NCI-H446 treated with DMSO at 0.1 percent for 48 hours (cell line): ENCODE measurements around the gene CGB3.
"Not testable (repeated sequence)": the region's sequence is repeated elsewhere in the genome, so short reads cannot be mapped to it uniquely, and the experiment has no call there.

ENCODE experiments used
- DNase-seq: peaks from one replicate; lab custom pipeline; 2025; lab: John Stamatoyannopoulos, UW

Gene CGB3

DNA sequence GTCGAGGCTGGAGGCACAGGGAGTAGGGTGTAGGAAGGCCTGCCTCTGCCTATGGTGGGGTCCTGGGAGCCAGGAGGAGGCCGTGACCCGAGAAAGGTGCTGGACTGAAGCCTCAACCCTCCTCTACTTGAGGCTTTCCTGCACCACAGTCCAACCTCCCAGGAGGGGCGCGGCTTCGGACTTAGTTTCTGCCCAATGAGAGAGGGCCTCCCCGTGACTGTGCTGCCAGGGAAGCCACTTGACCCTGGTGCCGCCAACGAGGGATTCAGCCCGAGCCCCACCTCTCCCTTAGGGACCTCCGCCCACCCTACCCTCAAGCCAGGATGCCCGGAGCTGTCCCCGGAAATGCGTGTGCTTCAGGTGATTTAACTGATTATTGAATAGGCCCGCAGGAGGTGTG, at the start of gene CGB3:
Gene CGB3 (minus strand): TSS at position 101 of the 400 bp plus-strand sequence. CDS start 362 bp downstream, outside the sequence.
- DNase-seq = not testable (repeated sequence)

DNA sequence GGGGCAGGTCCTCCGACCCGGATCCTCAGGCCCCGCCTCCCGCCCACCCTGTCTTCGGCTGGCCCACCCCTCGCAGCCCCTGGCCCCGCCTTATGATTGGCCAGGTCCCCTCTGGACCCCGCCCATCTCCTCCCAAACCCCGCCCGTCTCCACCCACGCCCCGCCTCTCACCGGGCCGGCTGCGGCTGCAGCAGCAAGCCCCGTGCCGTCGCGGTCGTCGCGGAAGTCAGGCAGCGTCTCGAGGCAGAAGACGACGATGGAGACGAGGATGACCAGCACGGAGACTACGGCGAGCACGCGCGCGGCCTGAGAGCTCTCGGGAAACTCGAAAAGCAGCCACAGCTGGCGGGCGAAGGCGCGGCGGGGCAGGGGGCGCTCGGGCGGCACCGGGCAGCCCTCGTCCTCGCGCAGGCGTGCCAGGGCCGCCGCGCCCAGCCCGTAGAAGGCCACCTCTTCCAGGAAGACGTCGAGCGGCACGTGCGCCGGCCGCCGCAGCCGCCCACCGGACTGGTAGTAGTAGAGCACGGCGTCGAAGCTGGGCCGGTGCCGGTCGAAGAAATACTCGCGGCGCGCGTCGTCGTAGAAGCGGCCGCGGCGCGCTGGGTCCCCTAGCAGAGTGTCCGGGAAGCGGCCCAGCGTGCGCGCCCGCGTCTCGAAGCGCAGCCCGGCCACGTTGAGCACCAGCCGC, 47.9 kb upstream of the CGB3 start:
- no peak for DNase-seq

DNA sequence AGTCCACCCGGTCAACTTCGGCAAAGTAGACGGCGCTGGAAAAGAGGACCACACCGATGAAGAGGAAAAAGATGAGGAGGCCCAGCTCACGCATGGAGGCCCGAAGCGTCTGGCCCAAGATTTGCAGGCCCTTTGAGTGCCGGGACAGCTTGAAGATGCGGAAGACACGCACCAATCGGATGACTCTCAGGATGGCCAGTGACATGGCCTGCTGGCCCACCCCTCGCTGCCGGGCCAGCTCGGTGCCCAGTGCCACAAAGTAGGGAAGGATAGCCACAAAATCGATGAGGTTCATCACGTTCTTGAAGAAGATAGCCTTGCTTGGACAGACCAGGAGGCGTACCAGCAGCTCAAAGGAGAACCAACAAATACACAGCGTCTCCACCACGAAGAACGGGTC, 46.3 kb upstream of the CGB3 start:
- DNase-seq = no peak

GRCh38 chr19:49069026-49069425, 44.9 kb upstream of the CGB3 start:
- no peak for DNase-seq

- no peak for DNase-seq
Observed at GRCh38 chr19:49067554-49067953, 43.4 kb upstream of the CGB3 start.

GRCh38 chr19:49065905-49066512, 41.9 kb upstream of the CGB3 start:
- no peak for DNase-seq

DNA sequence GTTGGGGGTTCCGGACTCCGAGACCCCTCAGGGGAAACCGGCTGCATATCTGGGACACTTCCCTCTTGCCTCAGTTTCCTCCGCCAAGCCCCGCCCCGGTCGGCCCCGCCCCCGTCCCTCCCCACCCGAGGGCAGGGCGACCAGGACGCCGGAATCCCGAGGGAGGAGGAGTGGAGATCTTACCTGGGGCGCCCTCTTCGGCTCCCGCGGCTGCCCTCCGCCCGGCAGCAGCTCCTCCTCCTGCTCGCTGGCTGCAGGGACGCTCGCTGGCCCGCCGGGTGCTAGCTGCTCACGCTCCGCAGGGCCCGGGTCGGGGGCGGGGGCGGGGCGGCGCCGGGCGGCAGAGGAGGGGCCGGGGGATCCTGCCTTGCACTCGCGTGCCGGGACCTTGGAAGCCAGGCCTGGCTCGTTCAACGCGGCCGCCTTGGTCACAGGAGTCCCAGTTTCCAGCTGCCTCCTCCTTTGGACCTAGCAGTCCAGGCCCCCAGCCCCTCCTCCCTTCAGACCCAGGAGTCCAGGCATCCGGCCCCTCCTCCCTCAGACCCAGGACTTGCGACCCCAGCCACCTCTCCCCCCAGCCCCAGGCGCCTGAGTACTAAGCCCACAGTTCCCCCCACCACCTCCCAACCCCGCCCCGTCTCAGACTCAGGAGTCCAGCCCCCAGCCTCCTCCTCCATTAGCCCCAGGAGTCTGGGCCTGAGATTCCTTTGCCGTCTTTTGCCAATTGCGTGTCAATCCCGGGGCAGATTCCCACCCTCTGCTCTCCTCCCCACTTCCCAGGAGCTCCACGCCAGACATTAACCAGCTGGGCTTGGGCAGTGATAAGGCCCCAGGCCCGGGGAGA, 40.9 kb upstream of the CGB3 start, which contains the start of gene NTF4:
Gene NTF4 (minus strand): TSS at position 51 of the 844 bp plus-strand sequence. CDS start 2,821 bp downstream, outside the sequence.
- DNase-seq = no peak

DNA sequence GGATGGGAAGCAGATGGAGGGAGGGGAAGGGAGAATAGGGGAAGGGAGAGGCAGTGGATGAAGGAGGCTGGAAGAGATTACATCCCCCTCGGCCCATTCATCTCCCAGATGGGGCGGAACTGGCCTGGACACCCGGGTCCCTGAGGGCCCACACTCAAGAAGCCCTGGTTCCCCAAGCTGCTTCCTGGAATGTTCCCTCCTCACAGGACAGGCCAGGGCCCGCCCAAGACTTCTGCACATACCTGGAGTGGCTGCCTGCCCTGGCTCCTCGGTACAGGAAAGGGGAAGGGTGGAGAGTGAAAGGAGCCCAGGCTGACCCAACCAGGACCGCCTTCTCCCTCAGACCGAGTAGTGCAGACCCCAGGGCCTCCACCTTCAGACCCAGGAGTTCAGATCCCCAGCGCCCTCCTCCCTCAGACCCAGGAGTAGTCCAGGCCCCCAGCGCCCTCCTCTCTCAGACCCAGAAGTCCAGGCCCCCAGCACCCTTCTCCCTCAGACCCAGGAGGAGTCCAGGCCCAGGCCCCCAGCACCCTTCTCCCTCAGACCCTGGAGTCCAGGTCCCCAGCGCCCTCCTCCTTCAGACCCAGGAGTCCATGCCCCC, 40.0 kb upstream of the CGB3 start:
- no peak for DNase-seq

DNA sequence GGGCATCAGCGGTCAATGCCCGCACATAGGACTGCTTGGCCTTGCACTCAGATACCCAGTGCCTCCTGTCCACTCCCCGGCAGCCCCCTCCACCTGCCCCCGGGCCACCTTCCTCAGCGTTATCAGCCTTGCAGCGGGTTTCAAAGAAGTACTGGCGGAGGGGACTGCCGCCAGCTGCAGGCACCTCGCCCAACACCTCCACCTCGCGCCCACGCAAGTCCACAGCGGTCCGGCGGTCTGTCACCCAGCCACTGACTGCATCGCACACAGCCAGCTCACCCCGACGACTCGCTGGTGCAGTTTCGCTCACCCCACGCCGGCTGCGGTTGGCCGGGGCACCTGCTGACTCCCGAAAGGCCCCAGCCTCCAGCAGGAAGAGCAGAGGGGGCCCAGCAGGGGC, 37.3 kb upstream of the CGB3 start:
- no peak for DNase-seq

DNA sequence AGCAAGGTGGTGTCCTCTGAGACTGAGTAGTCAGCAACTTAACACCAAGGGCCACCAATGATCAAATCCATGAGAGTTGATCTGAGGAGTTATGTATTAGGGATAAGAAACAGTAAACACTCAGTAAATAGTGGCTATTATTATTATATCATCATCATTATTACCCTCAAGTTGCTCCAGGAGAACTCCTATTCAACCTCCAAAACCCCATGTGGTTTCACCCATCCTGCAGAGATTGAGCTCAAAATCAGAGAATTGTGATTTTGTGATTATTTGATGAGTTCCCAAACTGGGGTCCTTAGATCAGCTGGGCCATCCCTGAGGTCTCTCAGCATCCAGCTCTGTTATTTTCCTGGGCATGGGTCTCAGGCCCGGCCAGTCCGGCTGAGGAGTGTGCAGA, 36.9 kb upstream of the CGB3 start:
- DNase-seq = no peak

DNA sequence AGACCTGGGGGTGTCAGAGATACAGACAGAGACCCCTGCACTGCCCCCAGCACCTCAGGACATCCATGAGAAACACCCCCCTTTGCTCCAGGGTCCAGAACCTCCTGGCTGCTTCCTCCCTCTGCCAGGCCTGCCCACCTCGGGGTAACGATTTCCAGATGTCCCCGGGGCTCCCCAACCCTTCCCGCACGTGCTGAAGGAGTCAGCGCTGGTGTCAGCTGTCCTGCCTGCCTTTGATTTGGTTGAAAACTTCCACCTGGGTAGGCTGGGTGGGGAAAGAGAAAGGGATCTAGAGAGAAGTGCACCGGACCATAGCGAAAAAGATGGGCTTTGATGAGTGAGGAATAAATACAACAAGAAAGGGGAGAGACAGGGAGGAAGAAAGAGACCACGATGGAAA, 34.9 kb upstream of the CGB3 start:
- no peak for DNase-seq

GRCh38 chr19:49058562-49058961, 34.4 kb upstream of the CGB3 start:
- DNase-seq = no peak

- DNase-seq = no peak
Observed at GRCh38 chr19:49057636-49058234, 33.6 kb upstream of the CGB3 start, which contains the start of gene CGB7. Gene CGB7 (minus strand): TSS chr19:49057749. CDS start chr19:49055375, 2,374 bp downstream.

DNA sequence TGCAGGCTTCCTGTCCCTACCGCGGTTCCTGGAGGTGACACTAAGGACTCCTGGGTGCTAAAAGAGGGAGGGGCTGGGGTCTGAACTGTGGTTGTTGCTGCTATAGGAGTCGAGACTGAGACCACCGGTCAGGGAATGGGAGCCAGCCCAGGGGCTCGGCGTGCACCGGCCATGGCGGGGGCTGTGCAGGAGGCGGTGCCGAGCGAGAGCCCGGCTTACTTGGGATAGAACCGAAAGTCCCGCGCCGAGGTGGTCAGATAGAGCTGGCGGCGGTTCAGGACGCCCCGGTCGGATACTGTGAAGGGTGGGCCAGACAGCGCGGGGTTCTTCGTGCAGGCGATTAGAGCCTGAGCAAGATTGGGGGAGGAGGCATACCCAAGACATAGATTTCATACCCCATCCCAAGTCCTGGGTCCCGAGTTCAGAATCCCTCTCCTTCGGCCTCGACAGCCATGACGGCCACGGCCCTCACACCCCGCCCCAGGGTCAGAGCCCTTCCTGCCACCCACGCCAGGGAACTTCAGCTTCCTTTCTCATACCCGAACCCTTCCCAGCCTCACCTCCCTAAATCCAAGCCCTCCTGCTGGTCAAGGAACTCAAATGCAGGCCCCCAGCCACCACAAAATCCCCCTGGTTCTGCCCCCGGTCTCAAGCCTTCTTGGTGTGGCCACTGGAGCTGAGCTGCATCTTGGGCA, 32.9 kb upstream of the CGB3 start:
- DNase-seq = not testable (repeated sequence)

GRCh38 chr19:49056101-49056901, 32.2 kb upstream of the CGB3 start:
- DNase-seq = no peak

DNA sequence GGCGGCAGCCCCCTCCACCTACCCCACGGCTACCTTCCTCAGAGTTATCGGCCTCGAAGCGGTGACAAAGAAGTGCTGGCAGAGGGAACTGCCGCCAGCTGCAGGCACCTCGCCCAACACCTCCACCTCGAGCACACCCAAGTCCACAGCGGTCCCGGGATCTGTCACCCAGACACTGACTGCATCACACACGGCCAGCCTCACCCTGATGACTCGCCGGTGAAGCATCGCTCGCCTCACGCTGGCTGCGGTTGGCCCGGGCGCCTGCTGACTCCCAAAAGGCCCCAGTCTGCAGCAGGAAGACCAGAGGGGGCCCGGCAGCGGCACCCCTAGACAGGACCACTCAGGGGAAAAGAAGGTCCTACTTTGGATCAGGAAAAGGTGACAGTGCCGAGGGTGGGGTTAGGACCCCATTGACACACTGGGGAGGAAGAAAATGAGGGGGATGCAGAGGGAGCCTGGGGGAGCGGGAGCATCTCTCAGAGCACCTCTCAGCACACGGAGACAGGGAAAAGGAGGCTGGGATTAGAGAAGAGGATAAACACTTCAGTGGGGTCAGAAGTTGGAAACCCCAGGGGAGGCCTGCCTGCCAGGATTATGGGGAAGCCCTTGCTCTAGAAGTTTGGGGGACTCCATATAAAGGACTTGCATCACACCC, 26.4 kb upstream of the CGB3 start:
- not testable (repeated sequence) for DNase-seq

DNA sequence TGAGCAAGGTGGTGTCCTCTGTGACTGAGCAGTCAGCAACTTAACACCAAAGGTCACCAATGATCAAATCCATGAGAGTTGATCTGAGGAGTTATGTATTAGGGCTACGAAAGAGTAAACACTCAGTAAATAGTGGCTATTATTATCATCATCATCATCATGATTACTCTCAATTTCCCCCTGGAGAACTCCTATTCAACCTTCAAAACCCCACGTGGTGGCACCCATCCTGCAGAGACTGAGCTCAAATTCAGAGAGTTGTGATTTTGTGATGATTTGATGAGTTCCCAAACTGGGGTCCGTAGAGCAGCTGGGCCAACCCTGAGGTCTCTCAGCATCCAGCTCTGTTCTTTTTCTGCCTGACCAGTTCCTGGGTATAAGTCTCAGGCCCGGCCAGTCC, 25.7 kb upstream of the CGB3 start:
- DNase-seq = not testable (repeated sequence)

DNA sequence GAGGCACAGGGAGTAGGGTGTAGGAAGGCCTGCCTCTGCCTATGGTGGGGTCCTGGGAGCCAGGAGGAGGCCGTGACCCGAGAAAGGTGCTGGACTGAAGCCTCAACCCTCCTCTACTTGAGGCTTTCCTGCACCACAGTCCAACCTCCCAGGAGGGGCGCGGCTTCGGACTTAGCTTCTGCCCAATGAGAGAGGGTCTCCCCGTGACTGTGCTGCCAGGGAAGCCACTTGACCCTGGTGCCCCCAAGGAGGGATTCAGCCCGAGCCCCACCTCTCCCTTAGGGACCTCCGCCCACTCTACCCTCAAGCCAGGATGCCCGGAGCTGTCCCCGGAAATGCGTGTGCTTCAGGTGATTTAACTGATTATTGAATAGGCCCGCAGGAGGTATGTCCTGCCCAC, 24.9 kb upstream of the CGB3 start, which contains the start of gene CGB8:
Gene CGB8 (minus strand): TSS at position 101 of the 400 bp plus-strand sequence. CDS start 372 bp downstream, outside the sequence.
- DNase-seq = not testable (repeated sequence)

DNA sequence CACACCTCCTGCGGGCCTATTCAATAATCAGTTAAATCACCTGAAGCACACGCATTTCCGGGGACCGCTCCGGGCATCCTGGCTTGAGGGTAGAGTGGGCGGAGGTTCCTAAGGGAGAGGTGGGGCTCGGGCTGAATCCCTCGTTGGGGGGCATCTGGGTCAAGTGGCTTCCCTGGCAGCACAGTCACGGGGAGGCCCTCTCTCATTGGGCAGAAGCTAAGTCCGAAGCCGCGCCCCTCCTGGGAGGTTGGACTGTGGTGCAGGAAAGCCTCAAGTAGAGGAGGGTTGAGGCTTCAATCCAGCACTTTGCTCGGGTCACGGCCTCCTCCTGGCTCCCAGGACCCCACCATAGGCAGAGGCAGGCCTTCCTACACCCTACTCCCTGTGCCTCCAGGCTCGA, 19.4 kb upstream of the CGB3 start, which contains the start of gene CGB5:
Gene CGB5 (plus strand): TSS at position 301 of the 400 bp plus-strand sequence. CDS start 362 bp downstream, outside the sequence.
- DNase-seq = not testable (repeated sequence)
